ENCODE measurements around the gene CAMK2N1. TPM values are rescaled to one million over a fixed set of nuclear protein-coding genes. Genes with fewer than 3 reads are reported as not detected.

CAMK2N1 gene
- total RNA-seq, 2 experiments from 2014 or later = 0.57 to 0.69 TPM

DNA sequence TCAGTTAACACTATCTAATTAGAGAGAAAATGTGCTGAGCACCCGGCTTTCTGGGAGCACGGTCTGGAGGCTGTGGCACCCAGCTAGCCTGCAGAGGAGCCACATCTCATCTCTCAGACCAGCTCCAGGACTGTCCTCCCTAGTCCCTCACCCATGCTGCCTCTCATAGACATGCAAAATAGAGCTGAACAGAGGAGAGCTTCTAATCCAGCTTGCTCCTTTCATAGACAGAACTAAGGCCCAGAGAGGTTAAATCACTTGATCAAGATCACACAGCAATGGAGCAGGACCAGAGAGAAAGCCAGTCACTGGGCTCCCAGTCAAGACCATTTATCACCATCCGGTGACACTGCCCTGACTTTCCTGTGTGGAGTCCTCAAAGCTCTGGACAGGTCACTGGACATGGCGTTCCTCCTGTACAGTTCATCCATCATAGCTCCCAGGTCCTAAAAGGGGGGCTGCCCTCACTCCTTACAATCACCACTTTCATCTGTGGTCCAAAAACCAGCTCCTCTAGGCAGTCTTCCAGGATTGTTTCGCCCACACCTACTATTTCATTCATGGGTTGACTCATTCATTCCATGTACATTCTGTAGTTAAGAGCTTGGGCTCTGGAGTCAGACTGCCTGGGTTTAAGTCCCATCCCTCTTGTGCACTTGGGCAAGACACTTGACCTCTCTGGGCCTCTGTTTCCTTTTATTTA lies 8.8 kb upstream of the CAMK2N1 start:
- no peak for DNase-seq
- Mint-ChIP-seq H3K27ac (no peak overlapping the region), H3K9me3 (no peaks in the 10 kb centered on the region), H3K36me3 (ENCODE audit: low read depth) (peaks cover 8% of the 10 kb centered on the region), H3K4me3 (no peak overlapping the region), H3K4me1 (ENCODE audit: low read depth) (peaks cover 2% of the 10 kb centered on the region), H3K27me3 (ENCODE audit: low read depth) (no peaks in the 10 kb centered on the region)
- CTCF ChIA-PET = interaction anchor here (0.6 to 7.8 kb wide), 19 partner anchors 8 to 605 kb away, joined by 3 to 98 read pairs (median 4); partner anchors contain the start of genes CAMK2N1 and MUL1
- intact Hi-C loops (cut with micrococcal nuclease) = loop anchor here (1.0 to 5.0 kb wide), 6 partner anchors 60 to 577 kb away; no protein-coding TSS in a partner anchor

DNA sequence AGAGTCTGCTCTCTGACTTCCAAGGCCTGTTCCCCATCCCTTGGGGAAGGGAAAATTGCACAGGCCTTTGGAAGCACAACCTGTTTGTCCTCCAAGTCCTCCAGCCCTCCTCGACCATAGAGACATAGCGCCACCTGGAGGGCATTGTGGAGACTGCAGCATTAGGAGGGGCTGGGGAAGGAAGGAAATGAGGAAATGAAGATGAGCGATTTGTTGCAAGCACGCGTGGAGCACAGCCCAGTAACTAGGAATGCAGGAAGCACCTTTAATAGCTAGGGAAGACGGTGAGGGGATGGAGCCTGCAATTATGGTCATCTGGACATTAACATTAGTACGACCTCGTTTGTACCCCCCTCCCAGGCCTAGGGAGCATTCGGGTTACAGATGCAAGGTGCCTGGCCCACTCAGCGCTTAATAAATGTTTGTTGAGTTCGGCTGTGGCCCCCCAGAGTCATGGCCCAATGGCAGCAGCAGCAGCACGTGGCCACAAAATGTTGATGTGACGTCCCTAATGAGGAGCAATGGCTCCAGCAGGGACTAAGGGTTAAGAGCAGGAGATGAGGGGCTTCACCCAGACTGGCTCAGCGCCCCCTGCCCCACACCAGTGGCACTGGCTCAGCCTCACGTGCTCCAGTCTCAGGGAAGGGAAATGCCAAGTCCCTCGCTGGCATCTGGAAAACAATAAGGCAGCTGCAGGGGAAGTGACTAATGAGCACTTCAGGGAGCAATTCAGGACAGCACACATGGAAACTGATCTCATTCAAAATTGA lies 8.0 kb upstream of the CAMK2N1 start:
- CTCF ChIA-PET = interaction anchor here (0.5 to 7.8 kb wide), 23 partner anchors 8 to 604 kb away, joined by 3 to 98 read pairs (median 4); partner anchors contain the start of genes CAMK2N1 and MUL1
- H3K27ac Mint-ChIP-seq = no peak overlapping the region
- no peaks in the 10 kb centered on the region for H3K27me3 Mint-ChIP-seq (ENCODE audit: low read depth)
- no peaks in the 10 kb centered on the region for H3K9me3 Mint-ChIP-seq
- H3K4me3 Mint-ChIP-seq = no peak overlapping the region
- peaks cover 2% of the 10 kb centered on the region for H3K4me1 Mint-ChIP-seq (ENCODE audit: low read depth)
- peaks cover 6% of the 10 kb centered on the region for H3K36me3 Mint-ChIP-seq (ENCODE audit: low read depth)
- DNase-seq = peak; percentile 91
- intact Hi-C loops (cut with micrococcal nuclease) = loop anchor here (1.0 to 5.0 kb wide), 7 partner anchors 59 to 577 kb away; no protein-coding TSS in a partner anchor

DNA sequence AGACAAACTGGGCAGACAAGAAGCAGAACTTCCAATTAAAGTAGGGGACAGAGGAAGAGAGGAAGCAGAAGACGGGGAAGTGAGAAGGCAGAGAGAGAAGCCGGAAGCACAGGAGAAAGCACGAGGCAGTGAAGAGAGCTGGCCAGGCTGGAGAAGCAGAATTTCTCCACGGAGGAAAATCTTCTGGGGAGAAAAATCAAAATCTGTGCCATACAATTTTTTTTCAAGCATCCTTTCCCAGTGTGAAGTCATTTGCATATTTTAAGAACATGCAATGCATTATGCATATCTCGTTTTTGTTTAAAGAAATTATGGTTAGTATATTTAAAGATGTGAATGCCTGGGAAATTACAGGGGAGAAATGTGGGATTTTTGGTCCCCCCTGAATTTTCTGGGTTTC lies 7.3 kb upstream of the CAMK2N1 start:
- intact Hi-C loops (cut with micrococcal nuclease) = loop anchor here (1.0 to 5.0 kb wide), 2 partner anchors 280 to 576 kb away; no protein-coding TSS in a partner anchor
- Mint-ChIP-seq H3K27ac (no peak overlapping the region), H3K4me3 (no peak overlapping the region), H3K27me3 (ENCODE audit: low read depth) (peaks cover 4% of the 10 kb centered on the region), H3K9me3 (no peaks in the 10 kb centered on the region), H3K4me1 (ENCODE audit: low read depth) (peaks cover 2% of the 10 kb centered on the region), H3K36me3 (ENCODE audit: low read depth) (peaks cover 3% of the 10 kb centered on the region)
- CTCF ChIA-PET = interaction anchor here (0.5 to 7.8 kb wide), 14 partner anchors 7 to 502 kb away, joined by 3 to 98 read pairs (median 4); partner anchors contain the start of gene CAMK2N1
- no peak for DNase-seq

DNA sequence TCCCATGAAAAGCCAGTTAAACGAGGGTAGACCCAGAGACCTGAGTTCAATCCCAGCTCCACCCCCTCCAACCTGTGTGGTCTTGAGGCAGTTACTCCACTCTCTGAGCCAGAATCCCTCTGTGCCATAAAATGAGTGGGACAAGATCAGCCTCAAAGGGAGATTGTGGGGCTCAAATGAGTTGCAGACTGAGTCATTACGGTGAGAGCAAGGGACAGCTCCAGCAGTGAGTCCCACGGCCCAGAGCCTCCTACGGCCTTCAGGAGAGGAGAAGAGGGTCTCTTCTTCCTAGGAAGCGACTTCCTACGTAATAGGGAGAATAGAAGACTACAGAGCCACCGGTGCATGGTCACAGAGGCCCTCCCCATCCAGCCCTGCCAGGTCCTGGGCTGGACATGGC lies 6.7 kb upstream of the CAMK2N1 start:
- Mint-ChIP-seq H3K4me1 (ENCODE audit: low read depth) (peaks cover 2% of the 10 kb centered on the region), H3K27ac (no peak overlapping the region), H3K27me3 (ENCODE audit: low read depth) (peaks cover 6% of the 10 kb centered on the region), H3K4me3 (no peak overlapping the region), H3K36me3 (ENCODE audit: low read depth) (peaks cover 3% of the 10 kb centered on the region), H3K9me3 (no peaks in the 10 kb centered on the region)
- intact Hi-C loops (cut with micrococcal nuclease) = loop anchor here (1.0 to 5.0 kb wide), 2 partner anchors 279 to 575 kb away; no protein-coding TSS in a partner anchor
- no peak for DNase-seq
- CTCF ChIA-PET = interaction anchor here (0.8 to 7.8 kb wide), 8 partner anchors 19 to 278 kb away, joined by 3 to 98 read pairs (median 4); no protein-coding TSS in a partner anchor

DNA sequence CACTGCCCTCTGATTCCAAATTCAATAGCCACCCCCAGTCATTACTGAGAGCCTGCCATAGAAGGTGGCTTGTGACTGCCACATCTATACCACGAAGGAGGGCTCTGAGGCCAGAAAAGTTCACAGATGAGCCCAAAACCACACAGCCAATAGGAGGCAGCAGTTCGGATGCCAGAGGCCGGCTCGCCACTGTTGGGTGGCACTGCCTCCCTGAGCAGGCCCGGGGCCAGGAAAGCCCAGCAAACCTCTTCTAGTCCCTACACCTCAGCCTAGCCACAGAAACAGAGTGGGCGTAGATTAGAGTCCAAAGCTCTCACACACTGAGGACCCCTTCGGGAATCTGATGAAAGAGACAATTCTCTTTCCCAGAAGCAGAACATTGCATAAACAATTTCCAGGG lies 5.9 kb upstream of the CAMK2N1 start:
- intact Hi-C loops (cut with micrococcal nuclease) = loop anchor here (5.0 kb wide), 1 partner anchor 575 kb away; no protein-coding TSS in a partner anchor
- H3K27ac Mint-ChIP-seq = no peak overlapping the region
- CTCF ChIA-PET = interaction anchor here (0.8 to 7.8 kb wide), 7 partner anchors 18 to 277 kb away, joined by 3 to 98 read pairs (median 4); no protein-coding TSS in a partner anchor
- H3K4me3 Mint-ChIP-seq = no peak overlapping the region
- peaks cover 3% of the 10 kb centered on the region for H3K36me3 Mint-ChIP-seq (ENCODE audit: low read depth)
- peaks cover 15% of the 10 kb centered on the region for H3K27me3 Mint-ChIP-seq (ENCODE audit: low read depth)
- DNase-seq = no peak
- no peaks in the 10 kb centered on the region for H3K9me3 Mint-ChIP-seq
- H3K4me1 Mint-ChIP-seq (ENCODE audit: low read depth) = peaks cover 2% of the 10 kb centered on the region

DNA sequence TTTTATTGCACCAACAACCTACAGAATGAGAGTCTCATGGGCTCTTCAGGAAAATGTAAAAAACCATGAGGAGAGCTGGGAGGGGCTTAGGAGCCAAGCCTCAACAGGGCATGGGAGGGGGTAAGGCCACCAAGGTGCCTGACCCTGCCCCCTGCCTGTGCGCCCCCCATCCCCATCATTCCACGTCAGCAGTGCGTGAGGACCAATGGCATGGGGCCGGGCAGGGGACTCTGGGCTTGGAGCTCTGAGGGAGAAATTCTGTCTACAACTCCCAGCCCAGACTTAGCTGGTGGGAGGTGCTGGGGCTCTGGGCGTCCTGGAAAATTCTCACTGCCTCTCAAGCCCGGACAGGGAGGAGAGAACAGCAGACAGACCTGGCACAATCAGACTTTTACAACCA lies 5.2 kb upstream of the CAMK2N1 start:
- intact Hi-C loops (cut with micrococcal nuclease) = loop anchor here (5.0 kb wide), 1 partner anchor 574 kb away; no protein-coding TSS in a partner anchor
- Mint-ChIP-seq H3K4me3 (no peak overlapping the region), H3K27me3 (ENCODE audit: low read depth) (peaks cover 16% of the 10 kb centered on the region), H3K27ac (no peak overlapping the region), H3K4me1 (ENCODE audit: low read depth) (peaks cover 2% of the 10 kb centered on the region), H3K36me3 (ENCODE audit: low read depth) (no peaks in the 10 kb centered on the region), H3K9me3 (no peaks in the 10 kb centered on the region)
- DNase-seq = no peak
- CTCF ChIA-PET = interaction anchor here (0.9 to 7.8 kb wide), 6 partner anchors 36 to 277 kb away, joined by 3 to 98 read pairs (median 4); no protein-coding TSS in a partner anchor

DNA sequence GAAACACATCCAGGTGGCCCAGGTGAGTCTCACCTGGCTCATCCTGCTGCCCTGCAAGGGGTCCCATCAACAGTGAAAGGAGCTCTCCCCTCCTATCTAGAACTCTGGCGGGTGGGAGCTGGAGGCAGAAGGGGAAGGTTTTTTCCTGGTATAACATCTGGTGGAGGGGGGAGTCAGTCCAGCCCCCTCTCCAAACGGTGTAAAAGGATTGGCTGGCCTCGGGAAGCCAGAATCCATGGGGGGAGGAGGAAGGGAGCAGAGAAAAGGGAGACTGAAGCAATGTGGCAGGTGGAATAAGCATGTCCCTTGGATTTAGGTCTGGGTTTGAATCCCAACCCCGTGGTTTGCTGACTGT lies 1.2 kb upstream of the CAMK2N1 start:
- intact Hi-C loops (cut with micrococcal nuclease) = no loop called here
- peak overlapping the region; percentile 15 for H3K4me3 Mint-ChIP-seq
- no peak for DNase-seq
- H3K4me1 Mint-ChIP-seq (ENCODE audit: low read depth) = peaks cover 13% of the 10 kb centered on the region
- H3K36me3 Mint-ChIP-seq (ENCODE audit: low read depth) = no peaks in the 10 kb centered on the region
- CTCF ChIA-PET = interaction anchor here (0.7 kb wide), 1 partner anchor 45 kb away, joined by 3 read pairs; no protein-coding TSS in a partner anchor
- H3K27ac Mint-ChIP-seq = no peak overlapping the region
- H3K27me3 Mint-ChIP-seq (ENCODE audit: low read depth) = peaks cover 35% of the 10 kb centered on the region
- no peaks in the 10 kb centered on the region for H3K9me3 Mint-ChIP-seq

DNA sequence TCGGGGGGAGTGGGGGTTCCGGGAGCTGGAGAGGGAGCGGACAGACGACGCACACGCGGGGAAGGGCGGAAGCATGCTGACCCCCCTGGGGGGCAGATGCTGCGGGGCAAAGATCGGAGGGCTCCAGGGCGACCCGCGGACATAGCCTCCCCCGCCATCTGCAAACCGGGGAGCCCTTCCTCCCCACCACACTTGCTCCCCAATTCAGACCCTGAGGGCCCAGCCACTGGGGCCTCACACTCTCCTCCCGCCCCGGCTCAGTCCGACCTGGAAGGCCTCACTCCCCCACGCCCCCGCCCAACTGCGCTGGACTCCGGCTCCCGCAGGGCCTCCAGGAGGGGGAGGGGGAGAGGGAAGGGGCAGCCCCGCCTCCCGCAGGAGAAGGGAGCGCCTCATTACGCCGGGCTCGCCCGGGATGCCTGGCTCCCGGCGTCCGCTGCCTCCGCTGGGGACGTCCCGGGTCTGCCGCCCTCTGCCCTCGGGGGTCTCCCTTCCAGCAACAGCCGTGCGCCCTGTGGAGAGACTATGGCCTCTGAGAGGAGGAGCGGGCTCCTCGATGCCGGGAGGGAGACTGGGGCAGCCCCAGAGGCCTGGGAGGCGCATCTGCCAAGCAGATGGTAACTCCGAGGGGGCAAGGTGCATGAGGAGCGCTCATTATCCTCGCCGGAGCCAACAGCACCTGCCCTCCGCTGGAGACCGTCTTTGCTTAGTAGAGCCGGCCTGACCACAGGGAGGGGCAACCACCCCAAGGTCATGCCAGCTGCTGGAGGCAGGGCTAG lies 636 bp upstream of the CAMK2N1 start:
- CTCF ChIA-PET = interaction anchor here (0.7 to 0.8 kb wide), 2 partner anchors 7 to 274 kb away, joined by 3 read pairs; no protein-coding TSS in a partner anchor
- Mint-ChIP-seq H3K9me3 (no peaks in the 10 kb centered on the region), H3K27me3 (ENCODE audit: low read depth) (peaks cover 35% of the 10 kb centered on the region)

DNA sequence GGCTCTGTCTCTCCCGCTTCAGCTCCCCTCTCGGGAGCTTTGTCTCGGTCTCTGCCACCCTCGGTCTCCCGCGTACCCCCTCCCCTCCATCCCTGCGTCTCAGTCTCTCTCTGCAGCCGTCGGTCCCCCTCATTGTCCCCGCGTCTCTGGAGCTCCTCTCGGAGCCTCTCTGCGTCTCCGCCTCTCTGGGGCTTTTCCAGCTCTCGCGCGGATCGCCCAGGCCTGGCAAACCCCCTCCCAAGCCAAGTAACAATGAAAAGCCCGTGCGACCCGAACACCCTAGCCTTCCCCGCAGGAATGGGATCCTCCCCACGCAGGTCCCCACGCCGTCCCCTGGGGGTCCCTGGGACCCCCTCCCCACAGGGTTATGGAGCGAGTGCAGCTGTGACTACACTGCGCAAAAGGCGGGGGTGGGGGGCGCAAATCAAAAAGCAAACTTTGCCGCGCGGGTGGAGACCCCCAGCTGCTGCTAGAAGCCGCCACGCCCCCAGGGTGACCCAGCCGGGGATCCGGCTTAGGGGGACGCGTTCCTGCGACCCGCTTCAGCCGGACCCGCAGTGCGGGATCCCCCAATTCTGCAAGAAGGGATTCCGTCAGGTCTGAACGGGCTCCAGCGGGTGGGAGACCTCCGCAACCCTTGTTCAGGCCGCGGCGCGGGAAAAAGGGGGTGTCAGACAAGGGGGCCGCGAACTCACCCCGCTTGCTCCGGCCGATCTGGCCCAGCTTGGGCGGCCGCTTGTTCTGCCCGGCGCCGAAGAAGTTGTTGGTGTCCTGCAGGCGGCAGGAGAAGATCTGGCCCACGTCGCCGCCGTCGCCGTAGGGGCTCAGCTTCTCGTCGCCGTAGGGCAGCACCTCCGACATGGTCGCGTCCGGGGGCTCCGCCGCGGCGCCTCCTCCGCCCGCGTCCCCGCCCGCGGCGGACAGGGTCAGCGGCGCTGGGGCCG lies 1.2 kb downstream of the CAMK2N1 start:
- CTCF ChIA-PET = interaction anchor here (0.7 to 2.2 kb wide), 4 partner anchors 9 to 54 kb away, joined by 3 to 7 read pairs (median 5); no protein-coding TSS in a partner anchor
- Mint-ChIP-seq H3K27me3 (ENCODE audit: low read depth) (peaks cover 48% of the 10 kb centered on the region), H3K36me3 (ENCODE audit: low read depth) (no peaks in the 10 kb centered on the region), H3K4me1 (ENCODE audit: low read depth) (peaks cover 13% of the 10 kb centered on the region), H3K9me3 (no peaks in the 10 kb centered on the region), H3K27ac (peak overlapping the region; percentile 24), H3K4me3 (peak overlapping the region; percentile 62)
- intact Hi-C loops (cut with micrococcal nuclease) = no loop called here
- DNase-seq = no peak

More for the DNA sequence above, 636 bp upstream of the CAMK2N1 start:
- Mint-ChIP-seq H3K27ac (no peak overlapping the region), H3K4me1 (ENCODE audit: low read depth) (peaks cover 13% of the 10 kb centered on the region), H3K4me3 (peak overlapping the region; percentile 41), H3K36me3 (ENCODE audit: low read depth) (no peaks in the 10 kb centered on the region)
- no peak for DNase-seq
- intact Hi-C loops (cut with micrococcal nuclease) = no loop called here

DNA sequence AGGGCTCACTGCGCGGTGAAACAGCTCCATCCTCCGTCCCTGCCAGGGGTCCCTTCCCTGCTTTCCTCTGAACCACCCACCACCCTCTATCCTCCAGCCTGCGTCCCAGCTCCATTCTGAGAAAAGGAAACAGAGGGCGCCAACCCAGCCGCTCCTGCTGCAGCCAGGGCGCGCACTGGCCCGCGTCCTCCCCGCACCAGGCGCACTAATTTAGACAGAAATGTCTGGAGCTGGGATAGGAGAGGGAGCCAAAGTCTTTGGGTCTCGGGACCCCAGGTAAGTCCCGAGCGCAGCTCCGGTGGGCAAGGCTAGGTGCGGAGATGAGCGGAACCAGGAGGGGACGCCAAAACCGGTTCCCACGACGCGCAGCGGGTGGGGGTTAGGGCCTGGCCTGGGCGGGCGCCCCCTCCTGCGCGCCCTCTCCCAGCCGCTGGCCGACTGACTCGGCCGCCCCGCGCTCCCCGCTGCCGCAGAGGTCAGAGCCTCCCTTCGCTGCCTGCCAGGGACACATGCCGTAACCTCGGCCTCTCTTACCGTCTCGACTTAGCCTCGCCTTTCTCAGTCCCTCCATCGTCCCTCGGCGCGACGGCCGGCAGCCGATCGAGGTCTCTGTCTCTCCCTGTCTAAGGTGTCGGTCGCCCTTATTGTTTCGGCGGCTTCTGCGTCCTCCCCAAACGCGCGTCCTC lies 2.0 kb downstream of the CAMK2N1 start:
- H3K27ac Mint-ChIP-seq = peak overlapping the region; percentile 24
- CTCF ChIA-PET = interaction anchor here (0.7 to 2.2 kb wide), 8 partner anchors 9 to 271 kb away, joined by 3 to 7 read pairs (median 4); no protein-coding TSS in a partner anchor
- peaks cover 51% of the 10 kb centered on the region for H3K27me3 Mint-ChIP-seq (ENCODE audit: low read depth)
- H3K9me3 Mint-ChIP-seq = no peaks in the 10 kb centered on the region
- H3K4me1 Mint-ChIP-seq (ENCODE audit: low read depth) = peaks cover 13% of the 10 kb centered on the region
- H3K4me3 Mint-ChIP-seq = peak overlapping the region; percentile 62
- DNase-seq = no peak
- intact Hi-C loops (cut with micrococcal nuclease) = no loop called here
- no peaks in the 10 kb centered on the region for H3K36me3 Mint-ChIP-seq (ENCODE audit: low read depth)
